Measurements from ENCODE around the gene INSYN1.

Gene INSYN1

DNA sequence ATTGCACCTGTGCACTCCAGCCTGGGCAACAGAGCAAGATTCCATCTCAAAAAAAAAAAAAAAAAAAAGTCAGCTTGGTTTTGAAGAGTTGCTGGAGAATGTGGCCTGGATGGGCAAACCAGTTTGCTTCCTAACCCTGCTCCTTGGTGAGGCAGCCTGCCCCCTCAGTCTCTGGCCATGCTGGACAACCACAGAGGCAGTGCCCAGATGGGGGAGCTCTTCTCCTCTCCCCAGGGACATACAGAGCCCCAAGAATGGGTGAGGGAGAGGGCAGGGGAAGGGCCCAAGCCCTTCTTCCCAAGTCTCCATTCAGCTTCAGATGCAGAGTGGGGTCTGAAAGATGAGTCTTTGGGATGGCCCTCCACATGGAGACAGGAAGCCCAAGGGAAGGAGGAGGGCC is 41.0 kb downstream of the INSYN1 start:
- Histone ChIP-seq H3K4me1 (no peaks in the 10 kb centered on the region), H3K9ac (no peak overlapping the region), H2AFZ (no peak overlapping the region), H3K36me3 (ENCODE audit: control insufficient read depth, insufficient read depth, low read length) (no peaks in the 10 kb centered on the region), H3K79me2 (no peaks in the 10 kb centered on the region), H3K27me3 (ENCODE audit: control insufficient read depth, insufficient read depth, low read length) (no peaks in the 10 kb centered on the region), H3K9me3 (ENCODE audit: control insufficient read depth, low read length) (no peaks in the 10 kb centered on the region), H3K27ac (no peak overlapping the region), H3K4me3 (ENCODE audit: low read depth, low read length) (no peak overlapping the region), H3K4me2 (ENCODE audit: low read length) (no peak overlapping the region)
- TF ChIP-seq, protein P1, sequence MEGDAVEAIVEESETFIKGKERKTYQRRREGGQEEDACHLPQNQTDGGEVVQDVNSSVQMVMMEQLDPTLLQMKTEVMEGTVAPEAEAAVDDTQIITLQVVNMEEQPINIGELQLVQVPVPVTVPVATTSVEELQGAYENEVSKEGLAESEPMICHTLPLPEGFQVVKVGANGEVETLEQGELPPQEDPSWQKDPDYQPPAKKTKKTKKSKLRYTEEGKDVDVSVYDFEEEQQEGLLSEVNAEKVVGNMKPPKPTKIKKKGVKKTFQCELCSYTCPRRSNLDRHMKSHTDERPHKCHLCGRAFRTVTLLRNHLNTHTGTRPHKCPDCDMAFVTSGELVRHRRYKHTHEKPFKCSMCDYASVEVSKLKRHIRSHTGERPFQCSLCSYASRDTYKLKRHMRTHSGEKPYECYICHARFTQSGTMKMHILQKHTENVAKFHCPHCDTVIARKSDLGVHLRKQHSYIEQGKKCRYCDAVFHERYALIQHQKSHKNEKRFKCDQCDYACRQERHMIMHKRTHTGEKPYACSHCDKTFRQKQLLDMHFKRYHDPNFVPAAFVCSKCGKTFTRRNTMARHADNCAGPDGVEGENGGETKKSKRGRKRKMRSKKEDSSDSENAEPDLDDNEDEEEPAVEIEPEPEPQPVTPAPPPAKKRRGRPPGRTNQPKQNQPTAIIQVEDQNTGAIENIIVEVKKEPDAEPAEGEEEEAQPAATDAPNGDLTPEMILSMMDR (IDR thresholded peaks at IDR 0.05) = no peak

DNA sequence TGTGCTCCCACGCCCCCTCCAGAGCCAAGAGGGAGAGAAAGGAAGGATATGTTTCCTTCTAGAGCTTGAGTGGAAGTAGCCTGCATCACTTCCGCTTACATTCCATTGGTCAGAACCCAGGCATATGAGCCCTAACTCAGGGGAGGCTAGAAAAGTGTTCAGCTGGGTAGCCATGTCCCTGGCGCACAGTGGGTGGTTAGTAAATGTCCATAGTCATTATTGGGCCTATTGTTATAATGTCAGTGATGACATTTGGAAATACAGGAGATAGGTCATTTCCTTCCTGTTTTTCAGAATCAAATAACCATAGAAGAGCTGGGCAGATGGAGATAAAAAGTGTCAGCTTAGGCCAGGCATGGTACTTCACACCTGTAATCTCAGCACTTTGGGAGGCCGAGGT is 41.6 kb downstream of the INSYN1 start:
- Histone ChIP-seq H3K27me3 (ENCODE audit: control insufficient read depth, insufficient read depth, low read length) (no peaks in the 10 kb centered on the region), H3K9me3 (ENCODE audit: control insufficient read depth, low read length) (no peaks in the 10 kb centered on the region), H3K4me2 (ENCODE audit: low read length) (no peak overlapping the region), H3K9ac (no peak overlapping the region), H3K79me2 (no peaks in the 10 kb centered on the region), H3K36me3 (ENCODE audit: control insufficient read depth, insufficient read depth, low read length) (no peaks in the 10 kb centered on the region), H3K4me1 (no peaks in the 10 kb centered on the region), H3K27ac (no peak overlapping the region), H2AFZ (no peak overlapping the region), H3K4me3 (ENCODE audit: low read depth, low read length) (no peak overlapping the region)
- TF ChIP-seq, protein P1 (IDR thresholded peaks at IDR 0.05) = no peak

DNA sequence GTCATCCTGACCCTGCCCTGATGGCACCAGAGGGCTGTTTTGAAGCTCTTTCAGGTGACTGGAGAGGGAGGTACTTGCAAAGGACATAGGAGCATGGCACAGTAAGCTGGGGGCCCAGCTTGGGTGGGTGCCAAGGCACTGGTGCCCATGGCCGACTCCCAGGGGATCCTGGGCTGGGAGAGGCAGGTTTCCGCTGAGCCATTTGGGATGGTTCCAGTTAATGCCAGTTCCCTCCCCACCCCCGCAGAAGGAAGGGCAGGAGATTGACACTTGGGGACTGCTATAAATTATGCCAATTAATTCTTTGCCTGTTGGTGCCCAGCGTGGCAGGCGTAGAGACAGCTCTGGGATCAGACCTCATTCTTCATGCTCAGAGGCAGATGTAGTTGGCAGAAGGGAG is 42.8 kb downstream of the INSYN1 start:
- TF ChIP-seq, protein P1 (IDR thresholded peaks at IDR 0.05) = no peak
- H3K4me2 ChIP-seq (ENCODE audit: low read length) = no peak overlapping the region
- no peak overlapping the region for H2AFZ ChIP-seq
- no peaks in the 10 kb centered on the region for H3K4me1 ChIP-seq
- H3K9me3 ChIP-seq (ENCODE audit: control insufficient read depth, low read length) = no peaks in the 10 kb centered on the region
- H3K4me3 ChIP-seq (ENCODE audit: low read depth, low read length) = no peak overlapping the region
- H3K36me3 ChIP-seq (ENCODE audit: control insufficient read depth, insufficient read depth, low read length) = no peaks in the 10 kb centered on the region
- H3K27ac ChIP-seq = no peak overlapping the region
- H3K9ac ChIP-seq = no peak overlapping the region
- H3K27me3 ChIP-seq (ENCODE audit: control insufficient read depth, insufficient read depth, low read length) = no peaks in the 10 kb centered on the region
- H3K79me2 ChIP-seq = no peaks in the 10 kb centered on the region

DNA sequence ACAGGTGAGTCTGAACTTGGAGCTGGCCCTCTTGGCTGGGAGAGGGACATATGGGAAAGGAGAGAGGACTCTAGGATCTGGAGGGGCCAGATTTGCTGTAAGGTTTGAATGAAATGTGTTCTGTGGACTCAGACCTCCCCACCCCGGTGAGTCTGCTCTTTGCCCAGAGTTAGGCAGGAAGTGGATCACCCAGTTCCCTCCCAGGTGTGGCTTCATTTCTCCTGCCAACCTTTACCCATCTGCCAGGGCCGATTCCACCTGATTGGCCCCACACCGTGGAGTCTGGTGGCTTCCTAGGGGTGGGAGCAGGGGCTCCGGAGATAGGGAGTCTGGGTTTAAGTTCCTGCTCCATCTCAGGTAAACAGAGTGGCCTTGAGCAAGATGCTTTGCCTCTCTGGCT is 43.5 kb downstream of the INSYN1 start:
- Histone ChIP-seq H3K27ac (no peak overlapping the region), H3K4me2 (ENCODE audit: low read length) (no peak overlapping the region), H3K4me1 (no peaks in the 10 kb centered on the region), H3K36me3 (ENCODE audit: control insufficient read depth, insufficient read depth, low read length) (no peaks in the 10 kb centered on the region), H3K9me3 (ENCODE audit: control insufficient read depth, low read length) (no peaks in the 10 kb centered on the region), H2AFZ (no peak overlapping the region), H3K27me3 (ENCODE audit: control insufficient read depth, insufficient read depth, low read length) (no peaks in the 10 kb centered on the region), H3K9ac (no peak overlapping the region), H3K79me2 (no peaks in the 10 kb centered on the region), H3K4me3 (ENCODE audit: low read depth, low read length) (no peak overlapping the region)
- TF ChIP-seq, protein P1 (IDR thresholded peaks at IDR 0.05) = no peak

DNA sequence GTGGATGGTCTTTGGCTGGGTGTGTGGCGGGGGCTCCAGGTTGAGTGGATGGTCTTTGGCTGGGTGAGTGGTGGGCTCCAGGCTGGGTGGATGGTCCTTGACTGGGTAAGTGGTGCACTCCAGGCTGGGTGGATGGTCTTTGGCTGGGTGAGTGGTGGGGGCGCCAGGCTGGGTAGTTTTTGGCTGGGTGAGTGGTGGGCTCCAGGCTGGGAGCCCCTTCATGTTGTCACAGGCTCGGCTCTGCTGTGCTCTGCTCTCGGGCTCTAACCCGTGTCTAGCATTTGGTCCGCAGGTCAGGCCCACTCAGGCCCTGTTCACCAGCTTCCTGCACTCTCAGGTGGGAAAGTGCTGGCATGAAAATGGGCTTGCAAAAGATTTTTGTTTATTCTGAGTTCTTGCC is 43.9 kb downstream of the INSYN1 start:
- H3K27ac ChIP-seq = no peak overlapping the region
- no peak overlapping the region for H2AFZ ChIP-seq
- H3K27me3 ChIP-seq (ENCODE audit: control insufficient read depth, insufficient read depth, low read length) = no peaks in the 10 kb centered on the region
- no peaks in the 10 kb centered on the region for H3K36me3 ChIP-seq (ENCODE audit: control insufficient read depth, insufficient read depth, low read length)
- TF ChIP-seq, protein P1 (IDR thresholded peaks at IDR 0.05) = no peak
- H3K9me3 ChIP-seq (ENCODE audit: control insufficient read depth, low read length) = no peaks in the 10 kb centered on the region
- no peak overlapping the region for H3K4me2 ChIP-seq (ENCODE audit: low read length)
- H3K4me1 ChIP-seq = no peaks in the 10 kb centered on the region
- no peaks in the 10 kb centered on the region for H3K79me2 ChIP-seq
- H3K4me3 ChIP-seq (ENCODE audit: low read depth, low read length) = no peak overlapping the region
- no peak overlapping the region for H3K9ac ChIP-seq

Data from parathyroid adenoma (tissue), 2 donors.